GM12892 (cell line): ENCODE measurements around the gene FGF2.

ENCODE experiments used
- POLR2A ChIP-seq: IDR thresholded peaks from 2 replicates; pipeline ENCODE4 v1.6.1; 2011; ENCODE audit warnings: low read depth, low read length, control low read depth
- TAF1 ChIP-seq: IDR thresholded peaks from 2 replicates; pipeline ENCODE4 v1.6.1; 2011; ENCODE audit warnings: low read depth, mild to moderate bottlenecking, control low read depth, low read length, borderline replicate concordance

DNA sequence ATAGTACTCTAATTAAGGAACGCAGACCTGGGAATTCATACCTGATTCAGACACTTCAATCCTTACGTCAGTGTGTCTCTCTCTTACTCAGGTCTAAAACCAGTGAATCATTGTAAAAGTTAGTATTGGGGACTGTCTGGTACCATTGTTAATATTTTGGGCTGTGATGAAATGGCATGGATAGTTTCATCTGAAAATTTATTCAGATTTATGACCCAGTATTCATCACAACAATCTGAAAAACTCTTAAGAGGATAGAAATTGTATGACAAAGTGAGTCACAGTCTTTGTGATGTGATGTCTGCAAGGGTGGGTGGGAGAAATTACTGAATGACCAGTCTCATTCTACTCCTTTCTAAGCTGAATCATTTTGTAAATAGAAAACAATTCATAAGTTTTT, 10.3 kb downstream of the FGF2 start:
- TF ChIP-seq POLR2A (no peak), TAF1 (no peak)
